H1 (cell line): ENCODE results near the gene KCP. TPM values are rescaled to one million over a fixed set of nuclear protein-coding genes. Genes with fewer than 3 reads are reported as not detected.

Source experiments
- CTCF ChIA-PET: fragments of 300-600 bp; sonication (Branson Sonifier 250); formaldehyde crosslinking; loops from one replicate; lab custom pipeline; 2021; ENCODE audit not compliant: partially characterized antibody; lab: Charles Lee
- POLR2A ChIA-PET: fragments of 300-600 bp; sonication (Branson Sonifier 250); formaldehyde crosslinking; loops from one replicate; lab custom pipeline; 2021; ENCODE audit warnings: inconsistent platforms; ENCODE audit not compliant: partially characterized antibody; lab: Charles Lee
- DNase-seq, 2 experiments: peaks; one replicate each; pipeline versions ENCODE4 v3.0.0 to v3.0.0-alpha.2; 2010 to 2022; ENCODE audit warnings: low spot score in 2 of 2, low read depth in 1 of 2, mixed read lengths in 1 of 2
- FAIRE-seq: peaks from 2 replicates; lab custom pipeline; 2011; peaks lifted over from hg19 to GRCh38; lab: Jason Lieb, UNC
- H2AFZ ChIP-seq: 2 replicates; pipeline ENCODE4 v1.8.1; 2012; ENCODE audit warnings: low read length, inconsistent platforms
- H2AK5ac ChIP-seq: 2 replicates; pipeline ENCODE4 v1.6.1; 2013; ENCODE audit warnings: low read depth, low read length
- H2BK120ac ChIP-seq: replicated peaks from 2 replicates; pipeline ENCODE3; 2013; ENCODE audit warnings: low read depth, low read length, inconsistent platforms
- H2BK12ac ChIP-seq: 2 replicates; pipeline ENCODE4 v1.6.1; 2013; ENCODE audit warnings: low read depth, low read length
- H2BK15ac ChIP-seq: 2 replicates; pipeline ENCODE4 v1.6.1; 2013; ENCODE audit warnings: low read length
- H2BK20ac ChIP-seq: 2 replicates; pipeline ENCODE4 v1.6.1; 2013; ENCODE audit warnings: low read length
- H2BK5ac ChIP-seq: 2 replicates; pipeline ENCODE4 v1.6.1; 2013; ENCODE audit warnings: low read depth, low read length
- H3K14ac ChIP-seq: 2 replicates; pipeline ENCODE4 v1.6.1; 2013; ENCODE audit warnings: inconsistent platforms; ENCODE audit not compliant: insufficient read length
- H3K18ac ChIP-seq: 2 replicates; pipeline ENCODE4 v1.6.1; 2013; ENCODE audit warnings: low read length; ENCODE audit errors: extremely low read depth
- H3K23ac ChIP-seq: 2 replicates; pipeline ENCODE4 v1.6.1; 2013; ENCODE audit warnings: inconsistent platforms; ENCODE audit not compliant: insufficient read length
- H3K23me2 ChIP-seq: 2 replicates; pipeline ENCODE4 v1.6.1; 2013; ENCODE audit warnings: low read depth, low read length
- H3K27ac ChIP-seq: 2 replicates; pipeline ENCODE4 v1.6.1; 2011; ENCODE audit warnings: low read depth, low read length, inconsistent platforms
- H3K27me3 ChIP-seq, 4 experiments: replicated peaks in 1 of 4; 1 replicate in 1 of 4; 2 replicates in 3 of 4; pipeline versions ENCODE4 v1.6.1 to v1.8.1; 2011 to 2013; ENCODE audit warnings: low read length in 3 of 4, mild to moderate bottlenecking in 3 of 4, inconsistent platforms in 2 of 4, mixed read lengths in 2 of 4, moderate library complexity in 1 of 4; ENCODE audit not compliant: control insufficient read depth in 3 of 4, insufficient read depth in 3 of 4; ENCODE audit errors: extremely low read depth in 1 of 4
- H3K36me3 ChIP-seq, 4 experiments: 2 replicates each; pipeline versions ENCODE4 v1.6.1 to v1.8.1; 2011 to 2013; ENCODE audit warnings: mild to moderate bottlenecking in 4 of 4, low read length in 3 of 4, moderate library complexity in 2 of 4, control low read depth in 1 of 4, inconsistent platforms in 1 of 4; ENCODE audit not compliant: insufficient read depth in 4 of 4, control insufficient read depth in 2 of 4
- H3K4ac ChIP-seq: replicated peaks from 2 replicates; pipeline ENCODE3; 2013; ENCODE audit warnings: low read length, low read depth, mixed read lengths, inconsistent platforms; ENCODE audit not compliant: insufficient read length
- H3K4me1 ChIP-seq, 4 experiments: replicated peaks in 1 of 4; 1 replicate in 1 of 4; 2 replicates in 3 of 4; pipeline versions ENCODE4 v1.6.1 to v1.8.1; 2011 to 2013; ENCODE audit warnings: low read length in 3 of 4, inconsistent platforms in 2 of 4, mixed read lengths in 1 of 4; ENCODE audit not compliant: insufficient read depth in 4 of 4, control insufficient read depth in 3 of 4
- H3K4me2 ChIP-seq, 2 experiments: 2 replicates each; pipeline versions ENCODE4 v1.6.1 to v1.8.1; 2011 to 2013; ENCODE audit warnings: low read depth in 2 of 2, low read length in 2 of 2, control low read depth in 1 of 2, inconsistent platforms in 1 of 2, mild to moderate bottlenecking in 1 of 2; ENCODE audit not compliant: insufficient read depth in 1 of 2
- H3K4me3 ChIP-seq, 4 experiments: fragments of 200-600, 300-600 bp in 1 of 4; sonication (generic), shearing (Covaris generic), sonication (Bioruptor Twin) in 1 of 4; 2 replicates each; pipeline versions ENCODE4 v1.5.1 to v1.8.1; 2011 to 2016; ENCODE audit warnings: low read length in 4 of 4, low read depth in 3 of 4, control low read depth in 2 of 4, inconsistent platforms in 2 of 4, mild to moderate bottlenecking in 2 of 4, mixed read lengths in 1 of 4, moderate library complexity in 1 of 4; ENCODE audit not compliant: insufficient read depth in 2 of 4; ENCODE audit errors: extremely low read depth in 1 of 4
- H3K56ac ChIP-seq: replicated peaks from 2 replicates; pipeline ENCODE3; 2013; ENCODE audit warnings: low read depth, mild to moderate bottlenecking, mixed read lengths, low read length, inconsistent platforms; ENCODE audit not compliant: insufficient read length
- H3K79me1 ChIP-seq: 2 replicates; pipeline ENCODE4 v1.6.1; 2013; ENCODE audit warnings: low read depth, low read length, control low read depth
- H3K79me2 ChIP-seq, 2 experiments: 2 replicates each; pipeline versions ENCODE4 v1.6.1 to v1.8.1; 2012 to 2013; ENCODE audit warnings: low read length in 2 of 2, mild to moderate bottlenecking in 2 of 2, inconsistent platforms in 1 of 2; ENCODE audit not compliant: insufficient read depth in 2 of 2, control insufficient read depth in 1 of 2
- H3K9ac ChIP-seq, 4 experiments: replicated peaks in 1 of 4; 1 replicate in 1 of 4; 2 replicates in 3 of 4; pipeline versions ENCODE4 v1.6.1 to v1.8.1; 2011 to 2013; ENCODE audit warnings: low read depth in 3 of 4, low read length in 3 of 4, control low read depth in 2 of 4, mild to moderate bottlenecking in 2 of 4, moderate library complexity in 2 of 4, inconsistent platforms in 1 of 4; ENCODE audit errors: extremely low read depth in 1 of 4
- H3K9me3 ChIP-seq, 2 experiments: 2 replicates each; pipeline versions ENCODE4 v1.6.1 to v1.8.1; 2012 to 2013; ENCODE audit warnings: mild to moderate bottlenecking in 2 of 2, moderate library complexity in 2 of 2, control low read depth in 1 of 2, inconsistent platforms in 1 of 2, low read depth in 1 of 2, low read length in 1 of 2, mixed read lengths in 1 of 2; ENCODE audit not compliant: insufficient read depth in 2 of 2
- H4K20me1 ChIP-seq, 2 experiments: replicated peaks in 1 of 2; 2 replicates each; pipeline versions ENCODE3 to v1.8.1; 2011 to 2013; ENCODE audit warnings: inconsistent platforms in 2 of 2, low read length in 2 of 2, mild to moderate bottlenecking in 1 of 2; ENCODE audit not compliant: insufficient read depth in 2 of 2, control insufficient read depth in 1 of 2
- H4K5ac ChIP-seq: 2 replicates; pipeline ENCODE4 v1.6.1; 2013; ENCODE audit warnings: low read length, low read depth, mixed read lengths, inconsistent platforms; ENCODE audit not compliant: insufficient read length
- H4K8ac ChIP-seq: 2 replicates; pipeline ENCODE4 v1.8.0; 2013; ENCODE audit warnings: mild to moderate bottlenecking, moderate library complexity, low read length, inconsistent platforms; ENCODE audit not compliant: insufficient read depth; ENCODE audit errors: extremely low read depth
- H4K91ac ChIP-seq: replicated peaks from 2 replicates; pipeline ENCODE3; 2013; ENCODE audit warnings: low read length, mixed read lengths, inconsistent platforms; ENCODE audit not compliant: insufficient read length
- KDM4A ChIP-seq: IDR thresholded peaks from one replicate; pipeline ENCODE4 v1.7.1; 2012; ENCODE audit warnings: low read depth, mild to moderate bottlenecking, moderate library complexity, low read length, inconsistent platforms; ENCODE audit not compliant: severe bottlenecking
- USF2 ChIP-seq: IDR thresholded peaks from 2 replicates; pipeline ENCODE4 v1.6.1; 2011; ENCODE audit warnings: low read length, improper control_type of control experiment
- WGBS, 2 experiments: shearing (Covaris generic) in 1 of 2; methylation state at CpG; one replicate each; pipeline versions ENCODE4 v1.1.6 to v1.1.7; 2013 to 2015; ENCODE audit warnings: low lambda C conversion rate in 2 of 2, mixed read lengths in 2 of 2, inconsistent platforms in 1 of 2, low coverage in 1 of 2, missing lambda C conversion rate in 1 of 2; ENCODE audit not compliant: insufficient replicate concordance in 2 of 2, insufficient coverage in 1 of 2, insufficient read length in 1 of 2; ENCODE audit errors: extremely low coverage in 1 of 2, missing lambda C conversion rate in 1 of 2; 5-methylcytosine and 5-hydroxymethylcytosine counted together
- polyA plus RNA-seq, 7 experiments: library from polyadenylated mRNA; depleted of rRNA in 3 of 7; stranded (reverse) in 5 of 7; unstranded in 2 of 7; fragments of >200 nt in 5 of 7; fragments of 200-250 nt in 2 of 7; gene quantifications; 1 replicate in 5 of 7; 2 replicates in 1 of 7; 4 replicates in 1 of 7; pipeline versions ENCODE4 v1.2.1 to v1.2.3, GENCODE V29; 2011 to 2013; ENCODE audit warnings: missing spikeins in 2 of 7, mixed read lengths in 2 of 7
- total RNA-seq: library from RNA; stranded (reverse); fragmentation: NEBNext Ultra II Directional; extraction: Animal tissue kit (Norgen Biotek cat#: 25700); gene quantifications from 2 replicates; pipeline ENCODE4 v1.2.1, GENCODE V29; 2021

Gene KCP
- total and polyA plus RNA-seq, 2 of the 8 experiments (the other 6 are each of a cell fraction or from before 2014, with no cell fraction given) = 1.3 to 2.0 TPM

- no peak overlapping the region for H3K27ac ChIP-seq
- no peak overlapping the region for H2AK5ac ChIP-seq
- no peak overlapping the region for H3K4ac ChIP-seq
- peaks cover 4 to 45% (median 20%) of the 10 kb centered on the region in 4 experiments for H3K4me1 ChIP-seq
- H3K79me1 ChIP-seq = no peaks in the 10 kb centered on the region
- H2AFZ ChIP-seq = peak overlapping the region; percentile 12; the same call in 1 of the 2 replicates
- peak overlapping the region; percentile 24 to 89; a peak in 3 of 4 replicates for H3K4me2 ChIP-seq
- H4K91ac ChIP-seq = peak overlapping the region; percentile 13
- peaks cover 17% of the 10 kb centered on the region; the same call in 1 of the 2 replicates for H3K23me2 ChIP-seq
- peak overlapping the region; percentile 75; the same call in 1 of the 2 replicates for H2BK20ac ChIP-seq
- H3K36me3 ChIP-seq = no peaks in the 10 kb centered on the region
- FAIRE-seq (no peak), DNase-seq (peak in 1 of 2 experiments; percentile 67)
- no peaks in the 10 kb centered on the region for H3K79me2 ChIP-seq
- peak overlapping the region; percentile 52; the same call in 1 of the 2 replicates for H2BK5ac ChIP-seq
- no peak overlapping the region for H3K23ac ChIP-seq
- ChIA-PET POLR2A (interaction anchor here (0.9 to 2.4 kb wide), 7 partner anchors 11 to 258 kb away, joined by 3 to 9 read pairs (median 3); partner anchors contain the start of gene TNPO3), CTCF (interaction anchor here (0.6 to 4.5 kb wide), 20 partner anchors 9 to 252 kb away, joined by 3 to 42 read pairs (median 4); no protein-coding TSS in a partner anchor)
- H3K18ac ChIP-seq = peak overlapping the region; percentile 62
- no peak overlapping the region for H2BK120ac ChIP-seq
- no peaks in the 10 kb centered on the region for H4K20me1 ChIP-seq
- H4K5ac ChIP-seq = peak overlapping the region; percentile 25
- no peak overlapping the region for H3K9ac ChIP-seq
- WGBS, 2 experiments = 39% methylated on average over 8 of the region's 8 CpGs; no CpG with 5 or more reads in 1 of the 2 experiments
- H3K4me3 ChIP-seq = no peak overlapping the region
- H2BK15ac ChIP-seq = 0 out of 2 replicates have a peak overlapping the region, but pooled peaks have one; percentile 53
- H3K27me3 ChIP-seq = peaks cover 28 to 68% (median 54%) of the 10 kb centered on the region in 4 experiments
- 0 out of 2 replicates have a peak overlapping the region, but pooled peaks have one; percentile 42 for H4K8ac ChIP-seq
- no peaks in the 10 kb centered on the region for H3K9me3 ChIP-seq
- no peak overlapping the region for H3K56ac ChIP-seq
- no peak overlapping the region for H3K14ac ChIP-seq
- peak overlapping the region; percentile 80; the same call in 1 of the 2 replicates for H2BK12ac ChIP-seq
- TF ChIP-seq USF2 (no peak), KDM4A (no peak)
Observed at GRCh38 chr7:128911423-128912031, 1.0 kb upstream of the KCP start.
